ENCODE measurements around the gene SH3BP1.

The SH3BP1 gene

DNA sequence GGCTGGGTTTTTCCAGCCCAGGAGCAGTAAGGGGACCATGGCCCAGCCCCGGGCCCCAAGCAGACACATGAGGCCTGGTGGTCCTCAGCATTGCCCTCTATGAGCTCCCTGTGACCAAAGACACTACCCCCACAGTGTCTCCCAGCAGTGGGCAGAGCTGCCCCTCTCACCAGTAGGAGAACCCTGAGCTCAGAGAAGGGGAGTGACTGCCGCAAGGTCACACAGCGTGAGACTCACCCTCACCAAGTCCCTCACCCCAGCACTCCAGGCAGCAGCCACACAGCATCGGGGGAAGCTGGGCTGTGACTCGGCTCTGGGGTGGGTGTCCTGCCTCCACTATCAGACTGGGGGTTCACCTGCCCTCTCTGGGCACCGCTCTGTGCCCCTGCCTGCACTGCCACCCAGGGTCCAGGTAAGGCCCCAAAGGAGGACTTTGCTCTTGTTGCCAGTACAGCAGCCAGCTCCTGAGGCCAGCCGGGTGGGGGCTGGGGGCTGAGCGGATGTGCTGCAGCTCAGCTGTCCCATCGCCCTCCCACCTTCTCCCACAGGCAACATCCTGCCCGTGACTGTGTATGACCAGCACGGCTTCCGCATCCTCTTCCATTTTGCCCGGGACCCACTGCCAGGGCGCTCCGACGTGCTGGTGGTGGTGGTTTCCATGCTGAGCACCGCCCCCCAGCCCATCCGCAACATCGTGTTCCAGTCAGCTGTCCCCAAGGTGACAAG lies 7.9 kb upstream of the SH3BP1 start:
- peak overlapping the region in 16 of 21 experiments; percentile 8 to 100 (median 78) for H3K27ac ChIP-seq
- no peak overlapping the region for H3K4me3 ChIP-seq

DNA sequence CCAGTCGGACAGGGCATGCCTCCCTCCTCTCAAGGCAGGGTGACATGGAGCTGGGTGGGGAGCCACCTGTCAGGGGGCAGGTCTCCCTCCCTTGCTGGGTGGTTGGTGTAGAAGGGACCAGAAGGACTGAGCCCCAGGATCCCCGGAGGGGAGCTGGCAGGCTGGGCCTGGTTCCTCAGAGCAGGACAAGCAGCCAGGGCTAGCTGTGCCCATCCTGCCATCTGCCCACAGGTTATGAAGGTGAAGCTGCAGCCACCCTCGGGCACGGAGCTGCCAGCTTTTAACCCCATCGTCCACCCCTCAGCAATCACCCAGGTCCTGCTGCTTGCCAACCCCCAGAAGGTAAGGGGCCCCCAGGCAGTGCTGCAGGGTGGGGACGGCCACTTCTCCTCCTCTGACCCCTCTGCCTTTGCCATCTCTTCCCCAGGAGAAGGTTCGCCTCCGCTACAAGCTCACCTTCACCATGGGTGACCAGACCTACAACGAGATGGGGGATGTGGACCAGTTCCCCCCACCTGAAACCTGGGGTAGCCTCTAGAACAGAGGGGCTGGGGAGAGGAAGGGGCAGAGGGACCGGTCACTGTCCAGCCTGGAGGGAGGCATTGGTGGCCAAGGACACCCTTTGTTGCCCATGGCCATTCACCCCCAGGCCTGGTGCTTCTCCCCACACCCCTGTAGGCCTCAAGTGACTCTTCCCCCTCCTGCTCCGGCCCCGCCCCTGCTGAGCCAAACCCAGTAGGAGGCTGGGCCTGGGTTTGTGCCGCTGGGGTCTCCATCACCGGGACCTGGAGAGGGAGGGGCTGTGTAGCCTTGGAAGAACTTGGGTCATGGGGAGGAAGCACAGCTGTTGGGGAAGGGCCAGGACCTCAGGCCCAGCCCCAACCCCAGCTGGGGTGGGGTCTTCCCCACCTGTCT lies 7.0 kb upstream of the SH3BP1 start:
- H3K4me3 ChIP-seq: no peak overlapping the region

DNA sequence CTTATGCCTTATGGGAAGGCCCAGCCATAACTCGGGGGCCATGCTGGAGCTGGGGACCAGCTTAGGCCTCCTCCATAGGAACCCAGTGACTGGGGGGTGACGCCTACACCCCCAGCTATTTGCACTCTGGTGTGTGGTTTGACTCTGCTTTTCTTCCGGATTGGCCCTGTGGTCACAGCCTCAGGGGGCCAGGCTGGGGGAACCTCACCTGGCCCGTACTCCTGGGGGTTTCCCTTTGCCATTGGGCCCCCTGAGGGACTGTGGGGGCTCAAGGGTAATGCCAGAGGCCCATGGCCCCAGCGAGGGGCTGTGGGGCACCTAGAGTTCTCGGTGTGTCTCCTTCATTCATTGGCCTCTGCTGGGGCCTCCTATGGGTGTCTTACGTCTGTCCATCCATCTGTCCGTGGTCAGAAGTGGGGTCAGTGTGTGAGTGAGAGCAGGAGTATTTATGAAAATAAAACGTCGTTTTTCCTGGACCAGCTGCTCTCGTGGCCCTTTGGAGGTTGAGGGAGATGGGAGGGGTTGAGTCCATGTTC lies 6.3 kb upstream of the SH3BP1 start:
- Histone ChIP-seq H3K27ac (peak overlapping the region in 20 of 21 experiments; percentile 58 to 100 (median 78)), H3K4me3 (peak overlapping the region in 2 of 7 experiments; percentile 0 to 2)

More for the DNA sequence above, 7.0 kb upstream of the SH3BP1 start:
- peak overlapping the region in 20 of 21 experiments; percentile 58 to 100 (median 78) for H3K27ac ChIP-seq

DNA sequence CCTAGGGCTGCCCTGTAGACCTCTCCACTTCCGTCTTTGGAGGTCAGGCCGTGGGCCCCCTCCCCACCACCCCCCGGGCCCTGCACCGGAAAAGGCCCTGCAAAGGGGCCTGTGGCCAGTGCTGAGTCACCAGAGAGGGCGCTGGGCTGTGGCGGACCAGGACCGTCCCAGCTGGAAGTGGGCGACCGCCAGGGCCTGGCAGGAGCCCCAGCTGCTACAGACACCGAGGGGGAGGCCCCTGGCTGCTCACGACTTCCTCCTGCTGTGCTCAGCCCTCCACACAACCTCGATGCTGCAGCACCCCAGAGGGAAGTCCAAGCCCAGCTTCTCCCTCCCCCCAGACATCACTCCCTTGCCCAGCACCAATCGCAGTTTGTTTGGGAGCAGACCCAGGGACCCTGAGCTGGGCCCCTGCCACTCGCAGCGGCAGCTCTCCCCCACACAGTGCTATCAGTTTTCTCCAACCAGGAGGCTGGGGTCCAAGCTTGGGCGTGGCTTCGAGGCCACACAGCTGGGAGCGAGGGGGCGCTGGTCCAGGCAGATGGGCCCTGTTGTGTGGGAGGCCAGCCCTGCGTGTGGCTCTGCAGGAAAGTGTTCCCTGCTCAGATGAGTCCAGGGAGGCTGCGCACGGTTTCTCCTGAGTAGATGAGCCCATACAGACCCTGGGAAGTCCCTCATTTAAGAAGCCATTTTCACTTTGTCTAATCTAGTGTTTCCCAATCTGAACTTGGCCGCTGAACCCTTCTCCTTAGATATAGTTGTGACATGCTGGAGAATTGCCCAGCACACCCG lies 5.6 kb upstream of the SH3BP1 start:
- Histone ChIP-seq H3K27ac (peak overlapping the region in 20 of 21 experiments; percentile 58 to 100 (median 78)), H3K4me3 (peak overlapping the region in 2 of 7 experiments; percentile 0 to 2)

DNA sequence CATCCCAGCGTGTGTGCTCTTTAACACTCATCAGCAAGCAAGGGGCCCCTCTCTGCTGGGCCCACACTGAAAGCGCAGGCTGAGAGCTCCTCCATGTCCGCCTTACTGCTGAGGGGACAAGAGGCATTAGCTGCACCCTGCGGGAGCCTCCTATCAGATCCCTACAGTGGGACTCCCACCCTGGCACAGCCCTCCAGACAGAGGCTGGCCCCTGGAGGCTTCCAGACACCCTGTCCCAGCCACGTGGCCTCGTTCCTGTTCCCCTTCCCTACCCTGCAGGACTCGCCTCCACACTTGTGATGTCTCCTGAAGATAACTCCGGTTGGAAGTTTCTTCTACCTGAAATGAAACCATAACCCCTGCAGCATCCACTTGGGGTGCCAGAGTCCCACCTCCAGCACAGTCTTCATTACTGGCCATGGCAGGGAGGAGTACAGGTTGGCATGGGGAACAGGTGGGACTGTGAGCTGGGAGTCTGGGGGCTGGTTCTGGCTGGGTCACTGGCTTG lies 5.0 kb upstream of the SH3BP1 start:
- Histone ChIP-seq H3K4me3 (no peak overlapping the region), H3K27ac (peak overlapping the region in 20 of 21 experiments; percentile 58 to 100 (median 78))

DNA sequence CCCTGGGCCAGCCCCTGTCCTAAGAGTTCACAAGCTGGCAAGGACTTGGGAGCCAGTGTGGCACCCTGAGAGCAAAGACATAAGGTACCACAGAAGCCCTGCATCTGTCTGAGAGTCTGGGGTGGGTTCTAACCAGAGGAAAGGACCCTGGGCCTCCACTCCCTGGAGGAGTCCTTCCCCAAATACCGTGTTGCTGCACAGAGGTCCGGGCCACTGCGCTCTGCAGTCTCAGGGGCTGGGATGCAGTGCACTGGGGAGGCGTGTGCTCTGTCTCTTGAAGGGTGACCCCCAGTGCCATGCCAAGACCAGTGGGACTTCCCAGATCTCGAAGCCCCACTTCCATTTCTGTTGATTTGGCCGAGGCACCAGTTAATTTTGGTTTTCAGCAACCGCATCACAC lies 4.3 kb upstream of the SH3BP1 start:
- no peak overlapping the region for H3K4me3 ChIP-seq
- H3K27ac ChIP-seq: peak overlapping the region in 18 of 21 experiments; percentile 58 to 100 (median 78)

DNA sequence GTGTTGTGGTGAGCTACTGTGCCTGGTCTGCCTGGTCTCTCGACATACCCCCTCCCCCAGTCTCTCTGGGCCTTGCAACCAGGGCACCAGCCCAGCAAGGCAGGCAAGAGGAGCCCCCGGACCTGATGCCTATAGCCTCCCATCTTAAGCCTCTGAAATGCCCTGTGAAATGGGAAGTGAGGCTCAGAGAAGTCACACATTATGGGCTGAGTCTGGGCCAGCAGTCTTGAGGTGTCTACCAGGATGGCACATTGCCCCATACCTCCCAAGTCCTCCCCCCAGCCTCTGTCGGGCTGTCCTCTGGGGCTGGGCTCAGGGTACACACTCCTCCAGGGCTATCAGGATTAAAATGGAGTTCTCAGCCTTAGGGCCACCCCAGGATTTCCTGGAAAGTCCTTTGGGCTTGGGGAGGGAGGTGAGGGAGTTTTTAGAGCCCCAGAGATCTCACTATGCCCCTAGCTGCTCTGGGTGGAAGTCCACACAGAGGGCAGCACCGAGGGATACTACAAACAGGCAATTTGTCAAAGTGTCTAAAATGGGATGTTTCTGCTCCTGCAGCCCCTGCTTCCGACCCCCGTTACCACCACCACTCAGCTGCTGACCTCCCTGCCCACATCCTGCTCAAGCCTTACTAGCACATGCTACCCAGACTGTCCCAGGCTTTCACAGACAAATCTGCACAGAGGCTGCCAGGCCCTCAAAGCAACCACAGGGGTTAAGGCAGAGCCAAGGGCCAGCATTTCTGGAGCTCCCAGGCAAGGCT lies 3.1 kb upstream of the SH3BP1 start:
- peak overlapping the region in 15 of 21 experiments; percentile 1 to 100 (median 84) for H3K27ac ChIP-seq
- H3K4me3 ChIP-seq: no peak overlapping the region

DNA sequence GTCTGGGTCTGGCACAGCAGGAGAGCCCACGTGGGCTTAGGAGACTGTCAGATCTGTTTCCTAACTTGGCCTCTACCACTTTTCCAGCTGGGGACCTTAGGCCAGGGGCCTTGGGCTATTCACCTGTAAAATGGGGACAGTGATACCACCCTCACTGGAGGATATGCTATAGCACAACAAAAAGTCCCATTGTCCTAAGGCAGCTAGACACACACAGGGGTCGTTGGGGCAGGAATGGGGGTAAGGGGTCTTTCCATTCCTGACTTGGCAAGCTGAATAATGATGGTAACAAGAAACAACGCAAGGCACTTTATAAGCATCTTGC lies 2.6 kb upstream of the SH3BP1 start:
- Histone ChIP-seq H3K27ac (peak overlapping the region in 14 of 21 experiments; percentile 1 to 100 (median 88)), H3K4me3 (no peak overlapping the region)

DNA sequence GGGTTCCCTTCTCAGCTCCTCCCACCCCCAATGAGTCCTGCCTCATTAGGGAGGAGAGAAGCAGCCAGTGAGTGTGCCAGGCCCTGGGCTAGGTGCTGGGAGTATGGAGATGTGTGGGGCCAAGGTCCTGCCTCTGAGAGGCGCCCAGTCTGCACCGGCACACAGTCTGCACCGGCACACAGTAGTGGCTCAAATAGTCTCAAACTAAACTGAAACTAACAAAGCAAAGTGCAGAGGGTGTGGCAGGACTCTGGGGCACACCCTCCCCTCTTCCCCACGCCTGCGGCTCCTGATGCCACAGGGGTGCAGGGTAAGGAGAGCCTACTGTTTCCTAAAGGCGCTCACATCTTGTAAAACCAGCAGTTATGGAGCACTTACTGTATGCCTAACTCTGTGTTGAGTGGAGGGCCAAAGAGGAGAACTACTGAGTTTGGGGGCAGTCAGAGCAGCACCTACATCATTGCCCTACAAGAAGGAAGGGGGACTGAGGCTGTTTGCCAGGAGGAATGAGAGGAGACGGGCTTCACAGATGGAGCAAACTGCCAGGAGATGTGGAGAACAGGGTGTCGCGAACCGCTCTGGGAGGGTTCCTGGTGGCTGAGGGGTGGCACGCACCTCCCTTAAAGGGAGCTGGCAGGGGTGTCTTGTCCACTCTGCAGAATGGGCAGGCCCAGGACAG lies 939 bp upstream of the SH3BP1 start:
- peak overlapping the region; percentile 47 to 85 (median 74) for H3K4me3 ChIP-seq
- peak overlapping the region in 19 of 21 experiments; percentile 26 to 100 (median 88) for H3K27ac ChIP-seq

DNA sequence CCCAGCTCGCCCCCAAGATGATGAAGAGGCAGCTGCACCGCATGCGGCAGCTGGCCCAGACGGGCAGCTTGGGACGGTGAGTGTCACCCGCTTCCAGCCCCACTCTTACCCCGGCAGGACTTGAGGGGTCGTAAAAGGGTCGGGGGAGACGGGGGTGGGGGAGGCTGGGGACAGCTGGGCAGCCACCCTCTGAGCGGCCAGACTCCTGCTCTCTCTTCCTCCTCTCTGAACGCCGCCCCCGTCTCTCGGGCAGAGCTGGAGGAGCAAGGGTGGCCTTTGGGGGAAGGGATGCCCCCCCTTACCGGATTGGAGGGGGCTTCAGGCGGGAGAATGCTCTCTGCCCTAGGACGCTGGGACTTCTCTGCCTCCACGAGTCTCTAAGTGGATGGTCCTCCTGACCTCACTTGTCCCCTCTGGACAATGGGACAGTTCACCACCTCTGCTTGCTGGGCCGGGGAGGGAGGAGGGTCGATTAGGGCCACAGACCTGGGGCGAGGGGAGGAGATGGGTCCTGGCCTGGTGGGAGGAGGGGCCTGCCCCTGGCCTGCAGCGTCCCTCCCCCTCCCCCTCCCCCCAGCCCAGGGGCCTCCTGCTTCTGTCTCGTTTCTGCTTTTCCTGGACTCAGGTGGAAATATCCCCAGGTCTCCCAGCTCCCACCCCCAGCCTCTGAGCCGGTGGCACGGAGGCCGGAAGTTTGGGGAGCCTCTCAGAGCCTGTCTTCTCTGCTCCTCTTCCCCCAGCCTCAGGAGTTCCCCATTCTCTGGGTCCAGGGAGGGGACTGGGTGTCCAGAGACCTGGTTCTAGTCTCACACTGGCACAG lies 512 bp downstream of the SH3BP1 start:
- H3K27ac ChIP-seq: peak overlapping the region; percentile 67 to 100 (median 88)

DNA sequence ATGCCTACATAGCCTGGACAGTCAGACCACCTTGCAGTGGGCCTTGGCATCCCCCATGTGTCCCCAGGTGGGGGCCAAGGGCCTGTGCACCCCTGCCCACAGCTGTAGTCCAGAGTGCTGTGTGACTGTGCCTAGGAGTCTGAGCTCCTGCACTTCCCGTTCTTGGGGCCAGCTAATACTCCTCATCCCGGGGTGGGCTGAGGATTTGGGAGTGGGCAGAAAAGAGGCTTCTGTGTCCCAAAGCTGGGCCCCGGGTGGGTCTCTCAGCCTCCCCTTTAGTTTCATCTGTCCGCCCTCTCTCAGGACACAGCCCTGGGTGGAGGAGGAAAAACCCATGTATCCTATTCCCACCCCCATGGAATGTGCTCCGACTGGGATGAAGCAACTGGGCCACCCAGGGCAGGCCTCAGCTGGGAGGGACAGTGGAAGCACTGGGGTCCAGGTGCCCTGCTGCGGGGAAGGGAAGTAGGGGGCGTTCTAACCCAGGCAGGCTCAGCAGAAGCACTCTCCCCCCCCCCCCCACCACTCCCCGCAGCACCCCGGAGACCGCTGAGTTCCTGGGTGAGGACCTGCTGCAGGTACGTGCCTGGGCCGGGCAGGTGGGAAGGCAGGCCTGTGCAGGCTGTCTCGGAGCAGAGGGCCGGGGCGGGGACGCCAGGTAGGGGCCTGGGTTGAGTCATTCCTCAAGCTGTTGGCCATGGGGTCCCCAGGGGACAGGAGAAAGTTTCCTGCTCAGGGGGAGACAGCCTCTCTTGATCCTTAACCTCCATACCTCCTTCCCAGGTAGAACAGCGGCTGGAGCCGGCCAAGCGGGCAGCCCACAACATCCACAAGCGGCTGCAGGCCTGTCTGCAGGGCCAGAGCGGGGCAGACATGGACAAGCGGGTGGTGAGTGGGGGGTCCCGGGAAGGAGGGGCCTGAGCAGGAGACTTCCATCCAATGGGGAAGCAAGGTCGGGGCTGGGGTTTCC lies 1.4 kb downstream of the SH3BP1 start:
- Histone ChIP-seq H3K27ac (peak overlapping the region; percentile 67 to 100 (median 88)), H3K4me3 (peak overlapping the region; percentile 47 to 85 (median 74))

More for the DNA sequence above, 512 bp downstream of the SH3BP1 start:
- peak overlapping the region; percentile 47 to 85 (median 74) for H3K4me3 ChIP-seq

DNA sequence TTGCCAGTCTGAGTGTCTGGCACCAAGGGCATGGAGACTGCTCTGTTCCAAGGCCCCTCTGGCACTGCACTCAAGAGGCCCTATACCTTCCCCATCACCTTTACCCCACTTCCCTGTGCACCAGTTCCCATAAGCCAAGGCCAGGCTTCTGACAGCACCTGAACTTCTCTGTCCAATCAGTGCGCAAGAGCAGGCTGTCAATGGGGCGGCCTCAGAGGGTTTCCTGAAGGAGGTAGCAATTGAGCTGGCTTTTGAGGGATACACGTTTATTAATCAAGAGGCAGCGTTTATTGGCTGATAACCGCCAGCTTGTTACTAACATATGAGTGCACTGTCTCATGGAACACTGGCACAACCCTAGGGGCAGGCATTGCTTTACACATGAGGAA lies 2.1 kb downstream of the SH3BP1 start:
- H3K4me3 ChIP-seq: peak overlapping the region in 5 of 7 experiments; percentile 47 to 81 (median 74)

DNA sequence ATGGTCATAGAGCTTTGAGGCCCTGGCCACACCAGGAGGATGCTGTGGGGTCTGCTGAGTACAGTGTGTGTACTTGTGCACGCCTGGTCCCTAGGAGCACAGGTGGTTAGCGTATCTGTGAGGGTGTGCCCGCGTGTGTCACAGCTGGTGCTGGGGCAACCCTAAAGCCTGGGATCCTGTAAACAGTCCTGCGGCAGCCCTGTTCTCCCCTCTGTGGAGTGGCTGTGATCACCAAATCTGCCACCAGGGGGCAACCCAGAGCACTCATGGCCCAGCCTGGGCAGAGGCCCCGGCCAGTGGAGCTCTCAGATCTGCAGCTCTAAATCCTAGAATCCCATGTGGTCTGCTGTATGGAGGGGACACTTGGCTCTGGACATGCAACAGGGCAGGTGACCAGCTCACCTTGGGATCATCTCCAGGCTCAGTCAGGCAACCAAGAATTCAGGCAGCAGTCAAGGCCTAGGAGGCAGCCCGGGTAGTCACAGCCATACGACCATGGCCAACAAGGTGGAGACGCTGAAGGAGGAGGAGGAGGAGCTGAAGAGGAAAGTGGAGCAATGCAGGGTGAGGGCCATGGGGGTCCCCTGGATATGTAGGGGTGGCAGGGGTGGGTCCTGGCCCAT lies 3.9 kb downstream of the SH3BP1 start:
- no peak overlapping the region for H3K4me3 ChIP-seq
- H3K27ac ChIP-seq: peak overlapping the region in 6 of 21 experiments; percentile 32 to 57 (median 42)

More for the DNA sequence above, 2.1 kb downstream of the SH3BP1 start:
- peak overlapping the region in 19 of 21 experiments; percentile 1 to 100 (median 88) for H3K27ac ChIP-seq

DNA sequence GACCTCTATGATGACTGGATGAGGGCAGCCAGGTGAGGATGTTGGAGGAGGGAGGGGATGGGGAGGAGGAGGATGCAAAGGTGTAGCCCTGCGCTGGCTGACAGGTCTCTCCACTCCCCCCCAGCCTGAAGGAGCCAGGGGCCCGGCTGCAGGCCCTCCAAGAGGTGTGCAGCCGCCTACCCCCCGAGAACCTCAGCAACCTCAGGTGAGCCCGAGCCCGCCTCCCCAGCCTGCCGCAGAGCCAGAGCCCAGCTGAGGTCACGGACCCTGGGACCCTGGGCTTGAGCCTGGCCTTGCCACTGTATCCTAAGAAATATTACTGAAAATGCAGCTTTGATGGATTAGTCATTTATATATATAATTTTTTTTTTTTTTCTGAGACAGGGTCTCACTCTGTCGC lies 7.8 kb downstream of the SH3BP1 start:
- no peak overlapping the region for H3K27ac ChIP-seq
- H3K4me3 ChIP-seq: no peak overlapping the region

DNA sequence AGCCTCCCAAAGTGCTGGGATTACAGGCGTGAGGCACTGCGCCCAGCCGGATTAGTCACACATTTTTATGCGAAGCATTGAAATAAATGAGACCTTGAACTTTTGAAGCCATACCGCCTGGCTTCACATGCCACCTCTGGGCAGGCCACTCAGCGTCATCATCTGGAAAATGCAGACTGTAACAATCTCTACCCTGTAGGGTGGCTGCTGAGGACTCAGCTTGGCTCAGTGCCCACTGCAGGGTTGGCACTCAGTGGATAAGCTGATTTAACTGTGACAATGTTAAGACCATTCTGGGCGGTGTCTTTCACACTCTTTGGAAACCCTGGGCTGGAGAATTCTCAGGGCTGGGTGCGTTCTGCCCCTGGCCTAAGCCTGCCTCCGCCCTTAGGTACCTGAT lies 8.5 kb downstream of the SH3BP1 start:
- H3K4me3 ChIP-seq: no peak overlapping the region
- H3K27ac ChIP-seq: no peak overlapping the region
